Measurements from ENCODE around the gene LILRB2. TPM values are rescaled to one million over a fixed set of nuclear protein-coding genes. Genes with fewer than 3 reads are reported as not detected.
"Not testable (repeated sequence)": the region's sequence is repeated elsewhere in the genome, so short reads cannot be mapped to it uniquely, and the experiment has no call there.

LILRB2 gene
- total RNA-seq, 2 donors from 2014 or later = 11.1 to 13.7 TPM

- Histone ChIP-seq H3K4me1 (ENCODE audit: control insufficient read depth in 1 of 2, low read depth in 2 of 2) (no peaks in the 10 kb centered on the region), H3K27ac (no peak overlapping the region), H3K9me3 (no peaks in the 10 kb centered on the region), H3K36me3 (no peaks in the 10 kb centered on the region), H3K4me3 (no peak overlapping the region), H3K27me3 (replicated peaks; ENCODE audit: insufficient read depth) (no peaks in the 10 kb centered on the region)
- DNase-seq (ENCODE audit: low spot score) (no peak), ATAC-seq (ENCODE audit: insufficient number of reproducible peaks, low FRiP score, low read depth) (no peak)
- no peak for TF ChIP-seq CTCF (IDR thresholded peaks at IDR 0.05)
These were observed 43.2 kb upstream of the LILRB2 start for GRCh38 chr19:54324071-54324470.

GRCh38 chr19:54322934-54323333, 42.0 kb upstream of the LILRB2 start:
- not testable (repeated sequence) for H3K4me1 ChIP-seq (ENCODE audit: control insufficient read depth in 1 of 2, low read depth in 2 of 2); DNase-seq (ENCODE audit: low spot score); H3K4me3 ChIP-seq; H3K9me3 ChIP-seq; H3K27me3 ChIP-seq (replicated peaks; ENCODE audit: insufficient read depth); H3K36me3 ChIP-seq; H3K27ac ChIP-seq; ATAC-seq (ENCODE audit: insufficient number of reproducible peaks, low FRiP score, low read depth)

- not testable (repeated sequence) for DNase-seq (ENCODE audit: low spot score); H3K9me3 ChIP-seq
These were observed 41.4 kb upstream of the LILRB2 start for GRCh38 chr19:54322295-54322694.

GRCh38 chr19:54319892-54320670, 39.2 kb upstream of the LILRB2 start:
- no peak for TF ChIP-seq CTCF (IDR thresholded peaks at IDR 0.05)
- Histone ChIP-seq H3K27me3 (replicated peaks; ENCODE audit: insufficient read depth) (no peaks in the 10 kb centered on the region), H3K4me3 (no peak overlapping the region), H3K9me3 (no peaks in the 10 kb centered on the region), H3K4me1 (ENCODE audit: control insufficient read depth in 1 of 2, low read depth in 2 of 2) (no peaks in the 10 kb centered on the region), H3K27ac (no peak overlapping the region), H3K36me3 (no peaks in the 10 kb centered on the region)
- DNase-seq (ENCODE audit: low spot score) (no peak), ATAC-seq (ENCODE audit: insufficient number of reproducible peaks, low FRiP score, low read depth) (no peak)

More at GRCh38 chr19:54322295-54322694, 41.4 kb upstream of the LILRB2 start:
- not testable (repeated sequence) for H3K36me3 ChIP-seq; H3K4me3 ChIP-seq; H3K27ac ChIP-seq; H3K4me1 ChIP-seq (ENCODE audit: control insufficient read depth in 1 of 2, low read depth in 2 of 2); H3K27me3 ChIP-seq (replicated peaks; ENCODE audit: insufficient read depth); ATAC-seq (ENCODE audit: insufficient number of reproducible peaks, low FRiP score, low read depth)

GRCh38 chr19:54319049-54319448, 38.1 kb upstream of the LILRB2 start:
- Histone ChIP-seq H3K27ac (no peak overlapping the region), H3K4me3 (no peak overlapping the region), H3K36me3 (no peaks in the 10 kb centered on the region), H3K27me3 (replicated peaks; ENCODE audit: insufficient read depth) (no peaks in the 10 kb centered on the region), H3K9me3 (no peaks in the 10 kb centered on the region), H3K4me1 (ENCODE audit: control insufficient read depth in 1 of 2, low read depth in 2 of 2) (no peaks in the 10 kb centered on the region)
- DNase-seq (ENCODE audit: low spot score) = no peak
- TF ChIP-seq CTCF (IDR thresholded peaks at IDR 0.05) = no peak
- ATAC-seq (ENCODE audit: insufficient number of reproducible peaks, low FRiP score, low read depth) = no peak

- no peaks in the 10 kb centered on the region for H3K9me3 ChIP-seq
- ATAC-seq (ENCODE audit: insufficient number of reproducible peaks, low FRiP score, low read depth) (no peak), DNase-seq (ENCODE audit: low spot score) (no peak)
- no peaks in the 10 kb centered on the region for H3K4me1 ChIP-seq (ENCODE audit: control insufficient read depth in 1 of 2, low read depth in 2 of 2)
- TF ChIP-seq CTCF (IDR thresholded peaks at IDR 0.05) = no peak
- no peak overlapping the region for H3K27ac ChIP-seq
- H3K36me3 ChIP-seq = no peaks in the 10 kb centered on the region
- no peaks in the 10 kb centered on the region for H3K27me3 ChIP-seq (replicated peaks; ENCODE audit: insufficient read depth)
- H3K4me3 ChIP-seq = no peak overlapping the region
These were observed 37.0 kb upstream of the LILRB2 start for GRCh38 chr19:54317965-54318240.
